Inflammatory macrophage (primary cell): ENCODE data around the gene IFNE.
"Not testable (repeated sequence)": the region's sequence is repeated elsewhere in the genome, so short reads cannot be mapped to it uniquely, and the experiment has no call there.

ENCODE experiments used
- DNase-seq, 2 donors: peaks; one replicate each; pipeline ENCODE4 v3.0.0-alpha.2; 2020 to 2022

IFNE gene

DNA sequence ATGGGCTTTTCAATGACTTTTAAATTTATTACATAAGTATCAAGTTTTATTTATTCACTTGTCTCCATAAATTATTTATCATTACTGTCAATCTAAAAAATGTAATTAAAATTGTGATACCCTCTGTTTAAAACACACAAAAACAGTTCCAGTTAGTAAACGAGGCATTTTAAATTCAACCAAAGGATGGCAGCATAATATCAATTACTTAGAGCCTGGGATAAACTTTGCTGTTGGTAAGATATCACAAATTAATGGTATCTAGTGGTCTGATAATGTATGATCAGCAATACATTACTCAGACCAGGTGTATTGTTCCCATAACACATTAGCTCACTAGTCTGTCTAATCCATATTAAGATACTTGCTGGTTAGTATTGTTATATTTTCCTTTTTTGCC is 9.6 kb upstream of the IFNE start:
- DNase-seq: no peak

DNA sequence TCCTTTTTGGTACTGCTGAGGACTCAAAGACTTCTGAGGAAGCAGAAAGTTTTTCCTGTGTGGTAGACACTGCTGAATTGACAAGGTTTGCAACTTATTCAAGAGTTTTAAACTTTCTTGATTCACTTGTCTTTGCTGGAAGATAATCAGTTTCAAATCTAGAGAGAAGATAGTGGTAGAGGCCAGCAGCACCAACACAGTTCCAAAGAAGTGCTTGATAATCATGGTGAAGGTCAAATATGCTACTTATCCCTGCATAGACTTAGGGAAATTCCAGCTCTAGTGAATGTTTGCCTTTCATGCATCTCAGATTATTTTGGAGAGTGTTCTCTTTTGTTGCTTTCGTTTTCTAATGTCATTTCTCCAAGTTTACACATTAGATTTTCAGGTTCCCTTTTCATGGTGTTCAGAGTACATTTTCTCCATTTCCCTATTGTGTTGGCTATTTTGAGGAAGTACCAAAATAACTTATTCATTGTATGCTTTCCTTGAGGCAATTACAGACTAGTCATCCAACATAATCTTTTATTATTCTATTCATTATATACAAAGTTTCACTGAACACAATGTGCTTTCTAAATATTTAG is 550 bp downstream of the IFNE start:
- peak; percentile 40 to 78 for DNase-seq

DNA sequence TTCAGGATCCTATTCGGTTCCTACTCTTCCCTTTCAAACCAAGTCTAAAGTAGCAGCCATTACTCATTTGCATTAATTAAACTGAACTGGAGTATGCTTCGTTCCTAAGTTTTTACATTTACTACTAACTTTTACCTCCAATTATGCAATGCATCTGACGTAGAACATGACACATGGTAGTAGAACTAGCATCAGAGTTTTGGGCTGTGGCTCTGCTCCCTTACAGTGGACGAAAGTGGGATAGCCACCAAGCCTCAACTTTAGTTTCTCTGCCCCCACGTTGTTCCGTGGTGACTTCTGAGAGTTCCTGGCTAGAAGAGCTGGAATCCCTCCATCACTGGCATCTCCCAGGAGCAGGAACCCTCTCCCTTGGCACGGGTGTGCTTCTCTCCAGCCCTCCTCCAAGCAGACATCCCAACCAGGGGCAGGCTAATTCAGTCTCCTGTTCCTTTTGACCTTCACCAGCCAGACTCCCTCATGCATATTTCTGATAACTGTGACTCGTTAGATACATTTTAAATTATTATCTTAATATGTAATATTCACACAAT is 2.9 kb downstream of the IFNE start:
- no peak for DNase-seq

DNA sequence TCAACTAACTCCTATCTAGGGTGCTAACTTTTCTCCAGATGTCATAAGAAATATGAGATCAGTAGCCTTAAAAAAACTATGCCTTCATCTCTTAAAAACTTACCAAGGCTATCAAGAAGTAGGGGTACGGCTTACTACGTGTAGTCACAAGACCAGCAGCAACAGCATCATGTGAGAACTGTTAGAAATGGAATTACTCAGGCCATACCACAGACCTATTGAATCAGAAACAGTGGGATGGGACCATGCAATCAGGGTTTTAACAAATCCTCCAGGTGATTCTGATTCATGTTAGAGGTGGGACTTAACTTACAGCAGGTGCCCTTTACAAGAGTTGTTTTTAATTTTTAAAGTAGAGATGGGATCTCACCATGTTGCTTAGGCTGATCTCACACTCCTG is 4.6 kb downstream of the IFNE start:
- DNase-seq: peak; percentile 15 to 30

DNA sequence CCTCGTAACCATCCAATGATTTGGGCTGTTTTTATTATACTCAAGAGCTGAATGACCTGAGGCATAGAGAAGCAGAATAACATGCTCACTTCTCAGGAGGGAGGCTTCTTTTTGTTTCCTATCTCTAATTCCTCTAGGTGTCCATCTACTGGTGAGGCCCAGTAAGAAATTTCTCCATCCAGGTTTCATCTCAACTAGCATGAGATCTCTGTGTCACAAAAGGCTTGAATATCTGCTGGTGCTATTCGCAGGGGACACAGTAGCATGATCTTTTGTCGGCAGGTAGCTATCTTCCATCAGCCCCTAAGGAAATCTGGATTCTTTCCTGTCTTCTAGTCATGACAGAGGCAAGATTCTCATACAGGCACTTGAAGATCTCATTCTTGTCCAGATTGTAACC is 8.9 kb downstream of the IFNE start:
- DNase-seq: no peak

DNA sequence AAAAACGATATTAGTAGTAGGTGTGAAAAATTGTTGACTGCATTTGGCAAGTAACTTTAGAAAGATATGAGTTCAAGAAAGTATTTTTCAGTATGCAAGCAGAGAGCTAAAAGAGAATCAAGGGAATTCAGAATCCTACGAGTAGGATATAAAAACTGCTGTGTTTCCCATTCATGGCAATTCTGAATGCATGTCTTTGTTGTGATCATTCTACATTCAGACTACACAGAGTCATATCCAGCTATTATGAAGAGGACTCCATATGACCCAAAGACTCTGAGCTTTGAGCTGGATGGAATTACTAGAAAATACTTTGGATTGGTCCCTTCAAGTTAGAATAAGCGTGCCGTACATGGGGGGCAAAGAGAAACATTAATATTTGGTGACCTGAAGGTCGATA is 12.0 kb downstream of the IFNE start:
- DNase-seq: no peak

DNA sequence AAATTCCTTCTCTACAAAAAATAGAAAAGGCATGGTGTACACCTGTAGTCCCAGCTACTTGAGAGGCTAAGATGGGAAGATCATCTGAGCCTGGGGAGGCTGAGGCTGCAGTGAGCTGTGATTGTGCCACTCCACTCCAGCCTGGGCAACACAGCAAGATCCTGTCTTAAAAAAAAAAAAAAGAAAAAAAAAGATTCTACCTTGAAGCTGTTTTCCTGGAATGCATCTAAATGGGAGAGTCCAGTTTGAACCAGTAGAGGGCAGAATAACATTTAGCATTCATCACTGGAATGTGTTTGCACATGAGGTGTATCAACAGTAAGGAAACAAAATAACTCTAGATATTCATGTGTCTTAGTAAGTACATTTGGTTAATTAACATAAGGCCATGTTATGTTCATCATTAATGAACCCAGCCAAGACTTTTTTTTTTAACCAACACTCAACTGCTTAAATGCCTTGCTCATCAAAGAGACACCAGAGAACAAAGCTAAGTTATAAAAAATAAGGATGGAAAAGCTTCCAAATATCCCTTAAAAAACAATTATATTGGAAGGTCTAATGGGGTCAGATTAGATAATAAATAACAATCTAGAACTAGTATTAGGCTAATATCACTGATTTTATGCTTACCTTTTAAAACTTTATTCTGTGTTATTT is 16.1 kb downstream of the IFNE start:
- peak; percentile 61 to 67 for DNase-seq

DNA sequence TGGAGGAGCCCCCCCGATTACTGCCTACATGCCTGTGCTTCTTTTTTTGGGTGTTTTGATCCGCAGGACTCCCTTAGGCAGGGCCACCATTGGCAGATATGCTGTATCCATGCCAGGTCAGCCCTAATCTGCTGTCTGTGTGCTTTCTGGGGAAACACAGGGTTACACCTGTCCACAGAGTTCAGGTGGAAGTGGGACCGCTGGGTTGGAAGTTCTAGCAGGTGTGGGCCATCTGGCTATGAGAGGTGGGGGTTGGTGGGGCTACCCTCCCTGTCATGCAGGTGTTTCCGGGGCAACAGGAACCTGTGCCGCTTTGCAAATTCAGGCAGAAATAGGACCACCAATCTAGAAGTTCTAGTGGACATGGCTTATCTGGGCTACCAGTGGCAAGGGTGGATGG is 17.0 kb downstream of the IFNE start:
- no peak for DNase-seq

DNA sequence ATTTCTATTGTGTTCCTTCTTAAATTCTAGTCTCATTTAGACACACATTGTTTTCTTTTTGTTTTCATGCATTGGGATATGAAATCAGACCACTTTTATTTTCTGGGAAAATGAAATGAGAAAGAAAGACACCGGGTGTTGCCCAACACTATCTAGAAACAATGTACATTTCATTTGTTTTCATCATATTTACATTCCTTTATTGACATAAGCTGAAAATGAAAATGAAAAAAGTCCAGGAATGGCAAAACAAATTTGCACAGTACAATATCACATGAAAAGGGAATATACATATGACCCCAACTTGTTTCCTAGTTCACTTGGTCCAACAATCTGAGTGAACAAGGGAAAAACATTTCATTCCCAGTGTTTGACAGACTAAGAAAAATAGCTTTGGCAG is 20.7 kb downstream of the IFNE start:
- no peak for DNase-seq

DNA sequence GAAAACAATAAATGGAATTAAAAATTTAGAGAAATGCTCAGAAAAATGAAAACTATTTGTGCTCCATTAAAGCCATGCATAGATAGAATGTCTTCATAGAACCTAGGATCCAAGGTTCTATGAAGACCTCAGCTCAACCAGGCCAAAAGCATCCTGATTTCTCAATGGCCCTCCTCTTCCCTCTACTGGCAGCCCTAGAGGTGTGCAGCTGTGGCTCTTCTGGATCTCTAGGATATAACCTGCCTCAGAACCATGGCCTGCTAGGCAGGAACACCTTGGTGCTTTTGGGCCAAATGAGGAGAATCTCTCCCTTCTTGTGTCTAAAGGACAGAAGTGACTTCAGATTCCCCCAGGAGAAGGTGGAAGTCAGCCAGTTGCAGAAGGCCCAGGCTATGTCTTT is 26.8 kb downstream of the IFNE start:
- peak; percentile 32 to 51 for DNase-seq

DNA sequence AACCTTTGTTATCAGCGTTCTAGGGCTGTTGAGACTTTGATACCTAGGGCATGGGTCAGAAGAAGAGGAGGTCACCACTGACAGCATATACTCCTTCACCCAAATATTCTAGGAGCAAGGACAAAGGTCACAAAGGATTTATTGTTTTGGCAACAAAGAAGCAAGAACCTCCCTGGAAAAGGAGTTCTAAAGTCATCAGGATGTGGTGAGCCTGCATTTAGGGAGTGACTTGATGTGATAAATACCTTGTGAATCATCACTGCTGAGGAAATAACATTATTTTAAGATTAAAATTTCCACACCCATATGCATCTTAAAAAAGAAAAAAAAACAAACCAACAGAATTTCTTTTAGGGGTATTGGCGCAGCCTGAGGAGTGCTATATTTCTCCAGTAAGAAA is 28.0 kb downstream of the IFNE start:
- no peak for DNase-seq

DNA sequence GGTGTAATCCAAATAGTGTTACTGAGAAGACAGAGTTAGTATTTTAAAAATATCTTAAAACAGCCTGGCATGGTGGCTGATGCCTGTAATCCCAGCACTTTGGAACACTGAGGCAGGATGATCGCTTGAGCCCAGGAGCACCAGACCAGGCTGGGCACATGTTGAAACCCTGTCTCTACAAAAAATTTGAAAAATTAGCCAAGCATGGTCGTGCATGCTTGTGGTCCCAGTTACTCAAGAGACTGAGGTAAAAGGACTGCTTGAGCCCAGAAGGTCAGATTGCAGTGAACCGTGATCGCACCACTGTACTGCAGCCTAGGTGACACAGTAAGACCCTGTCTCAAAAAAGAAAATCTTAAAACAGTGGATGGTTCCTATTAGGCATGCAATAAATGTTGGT is 29.4 kb downstream of the IFNE start:
- no peak for DNase-seq

DNA sequence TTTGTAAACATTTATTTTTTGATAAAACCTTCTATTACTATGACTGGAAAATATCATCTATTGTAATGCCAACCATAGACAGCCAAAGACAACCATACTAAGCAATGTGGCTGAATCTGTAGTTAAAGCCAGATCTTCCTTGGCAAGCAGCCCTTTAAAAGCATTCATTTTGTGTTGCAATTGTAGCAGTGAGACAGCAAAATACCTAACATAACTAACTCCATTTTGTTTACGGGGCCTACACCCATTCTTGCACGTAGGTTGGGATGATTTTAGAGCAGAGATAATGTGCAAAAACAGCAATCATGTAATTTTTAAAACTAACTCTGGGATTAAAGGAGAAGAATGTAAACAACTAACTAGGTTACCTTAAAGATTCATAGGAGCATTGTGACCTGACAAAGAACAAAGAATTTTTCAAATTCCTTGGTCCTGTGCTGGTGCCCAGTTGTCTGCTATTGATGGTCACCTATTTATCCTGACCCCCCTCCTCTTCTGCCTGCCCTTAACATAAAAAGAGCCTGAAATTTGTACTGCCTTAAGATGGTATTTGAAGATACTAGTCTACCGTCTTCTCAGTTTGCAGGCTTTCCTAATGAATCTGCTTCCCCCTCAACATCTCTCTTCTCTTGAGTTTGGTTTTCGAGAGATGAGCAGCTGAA is 31.2 kb downstream of the IFNE start:
- no peak for DNase-seq

DNA sequence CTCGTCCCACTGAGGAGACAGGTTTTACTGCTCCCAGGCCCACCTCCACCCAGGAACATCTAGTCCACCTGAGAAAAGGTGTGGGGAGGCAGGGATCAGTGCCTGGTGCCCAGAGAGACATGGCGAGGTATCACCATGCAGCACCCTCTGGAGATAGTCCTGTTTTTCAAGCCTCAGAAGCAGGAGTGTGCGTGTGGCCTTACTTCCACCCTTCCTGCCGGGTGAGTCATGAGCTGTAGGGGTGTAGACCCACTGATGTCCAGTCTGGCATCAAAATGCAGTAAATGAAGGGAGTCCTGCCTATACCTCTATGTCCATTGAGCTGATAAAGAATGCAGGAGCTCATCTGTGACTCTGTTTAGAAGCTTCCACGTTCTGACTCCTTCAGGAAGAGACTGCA is 32.8 kb downstream of the IFNE start:
- DNase-seq: not testable (repeated sequence)

DNA sequence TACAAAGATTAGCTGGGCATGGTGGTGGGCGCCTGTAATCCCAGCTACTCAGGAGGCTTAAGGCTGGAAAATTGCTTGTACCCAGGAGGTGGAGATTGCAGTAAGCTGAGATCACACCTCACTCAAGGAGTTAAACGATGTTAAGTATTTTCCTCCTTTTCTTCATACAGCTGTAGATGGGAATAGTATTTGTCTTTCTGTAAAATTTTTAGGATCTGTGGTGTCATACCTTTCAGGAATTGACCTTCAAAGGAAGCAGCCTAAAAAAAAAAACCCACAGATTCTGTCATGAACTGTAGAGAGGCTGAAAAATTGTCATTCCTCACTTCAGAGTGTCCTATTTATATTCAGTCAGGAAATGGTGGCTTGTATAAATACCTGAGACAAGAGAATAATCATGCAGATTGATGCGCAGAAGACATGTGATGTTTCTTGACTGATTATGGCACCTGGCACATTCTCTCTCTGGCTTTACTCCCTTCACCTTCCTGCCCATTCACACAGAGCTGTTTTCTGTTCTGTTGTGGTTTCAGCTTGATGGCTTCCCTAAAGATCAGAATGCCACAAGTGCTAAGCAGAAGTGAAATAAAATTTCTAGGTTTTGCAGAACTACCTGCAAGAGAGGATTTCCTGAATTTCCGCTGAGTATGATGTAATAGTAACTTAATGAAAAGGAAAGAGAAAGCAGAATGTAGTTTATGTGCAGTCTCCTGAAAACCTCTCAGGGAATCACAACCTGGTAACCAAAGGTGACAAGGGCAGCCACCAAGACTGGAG is 38.1 kb downstream of the IFNE start:
- peak; percentile 59 to 87 for DNase-seq

DNA sequence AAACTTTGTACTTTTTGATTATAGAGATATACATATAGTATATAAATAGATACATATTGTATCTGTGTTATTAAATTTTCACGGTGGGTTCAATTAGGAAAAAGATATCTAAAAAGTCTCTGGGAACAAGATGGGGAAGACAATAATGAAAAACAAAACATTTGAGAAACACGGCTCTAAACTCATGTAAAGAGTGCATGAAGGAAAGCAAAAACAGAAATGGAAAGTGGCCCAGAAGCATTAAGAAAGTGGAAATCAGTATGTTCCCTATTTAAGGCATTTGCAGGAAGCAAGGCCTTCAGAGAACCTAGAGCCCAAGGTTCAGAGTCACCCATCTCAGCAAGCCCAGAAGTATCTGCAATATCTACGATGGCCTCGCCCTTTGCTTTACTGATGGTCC is 42.0 kb downstream of the IFNE start, which contains the start of gene IFNA1:
Gene IFNA1 (plus strand): TSS at position 301 of the 400 bp plus-strand sequence. CDS start 69 bp downstream, at position 370.
- DNase-seq: no peak

DNA sequence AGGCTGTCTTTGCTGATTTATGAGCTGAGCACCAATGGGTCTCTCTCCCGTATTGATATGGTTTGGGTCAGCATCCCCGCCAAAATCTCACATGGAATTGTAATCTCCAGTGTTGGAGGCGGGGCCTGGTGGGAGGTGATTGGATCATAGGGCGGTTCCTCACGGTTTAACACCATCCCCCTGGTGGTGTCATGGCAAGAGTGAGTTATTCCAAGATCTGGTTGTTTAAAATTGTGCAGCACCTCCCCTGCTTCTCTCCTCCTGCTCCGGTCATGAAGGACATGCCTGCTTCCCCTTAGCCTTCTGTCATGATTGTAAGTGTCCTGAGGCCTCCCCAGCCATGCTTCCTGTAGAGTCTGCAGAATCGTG is 47.1 kb downstream of the IFNE start:
- DNase-seq: not testable (repeated sequence)

DNA sequence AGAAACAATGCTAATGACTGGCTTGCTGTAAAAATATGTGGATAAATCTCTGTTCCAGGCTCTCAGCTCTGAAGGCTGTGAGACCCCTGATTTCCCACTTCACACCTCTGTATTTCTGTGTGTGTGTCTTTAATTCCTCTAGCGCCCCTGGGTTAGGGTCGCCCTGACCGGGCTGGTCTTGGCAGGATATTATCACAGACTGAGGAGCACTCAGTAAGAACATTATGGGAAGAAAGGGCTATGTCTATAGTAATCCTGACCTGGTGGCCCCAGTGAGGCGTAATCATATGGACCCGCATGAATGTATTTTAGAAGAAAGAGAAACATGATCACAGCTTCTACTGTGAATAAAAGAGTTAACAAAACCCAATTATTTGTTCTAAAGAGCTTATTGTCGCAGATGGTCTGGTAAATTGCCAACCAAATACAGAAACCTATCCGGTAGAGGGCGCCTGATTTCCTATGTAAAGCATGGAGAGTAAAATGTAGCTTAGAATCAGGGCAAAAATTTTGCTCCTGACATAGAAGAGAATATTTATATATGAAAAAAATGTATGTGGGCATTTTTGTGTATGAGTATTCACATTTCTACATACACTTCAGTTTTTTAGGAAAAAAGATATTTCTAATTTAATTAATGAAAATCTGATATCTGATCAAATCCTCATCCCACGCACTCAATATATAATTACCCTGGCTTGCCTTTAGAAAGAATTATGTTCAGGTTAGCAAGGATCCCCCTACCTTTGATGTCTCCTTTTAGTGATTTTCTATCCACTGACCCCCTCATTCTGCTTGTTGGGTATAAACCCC is 47.7 kb downstream of the IFNE start:
- peak; percentile 51 to 62 for DNase-seq

DNA sequence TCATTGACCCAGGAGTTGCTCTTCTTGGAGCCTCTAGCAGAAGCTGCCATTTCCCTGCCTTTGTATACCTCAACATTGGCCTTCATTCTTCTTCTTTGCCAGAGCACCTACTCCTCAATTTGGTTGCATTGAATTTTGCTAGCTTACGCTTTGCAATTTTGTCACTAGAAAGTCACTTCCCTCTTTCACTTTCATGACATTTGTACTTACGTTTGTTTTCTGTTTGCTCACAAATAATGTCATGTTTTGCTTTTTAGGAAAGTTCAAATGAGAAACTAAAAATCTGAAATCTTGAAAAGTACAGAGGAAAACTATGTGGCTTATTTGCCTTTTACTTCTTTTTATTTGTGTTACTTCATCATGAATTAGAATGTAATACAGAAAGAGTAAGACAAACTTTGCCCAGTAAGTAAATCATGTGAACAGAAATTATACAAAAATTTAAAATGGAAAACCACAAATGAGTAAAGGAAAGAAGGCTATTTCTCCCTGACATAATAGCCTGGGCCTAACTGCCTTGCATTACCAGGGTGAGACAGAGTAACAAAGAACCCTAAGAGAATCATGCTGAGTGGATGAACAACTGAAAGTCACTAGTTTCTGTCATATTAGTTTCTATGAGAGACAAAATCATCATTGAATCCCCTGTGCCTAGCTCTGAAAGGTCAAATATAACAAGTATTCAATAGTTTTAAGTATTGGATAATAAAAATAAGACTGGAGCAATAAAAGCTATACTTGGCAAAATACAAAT is 49.3 kb downstream of the IFNE start:
- peak; percentile 15 to 27 for DNase-seq
